ENCODE results near the gene SERHL2.

Gene SERHL2

GRCh38 chr22:42608136-42608822, 54.5 kb downstream of the SERHL2 start:
- no peak for DNase-seq (ENCODE audit: low spot score)

- DNase-seq (ENCODE audit: low spot score): no peak
Measured at GRCh38 chr22:42608823-42609361, 55.1 kb downstream of the SERHL2 start.

GRCh38 chr22:42610186-42610585, 56.4 kb downstream of the SERHL2 start:
- no peak for DNase-seq (ENCODE audit: low spot score)

- no peak for DNase-seq (ENCODE audit: low spot score)
Measured at GRCh38 chr22:42611051-42611450, 57.3 kb downstream of the SERHL2 start.

GRCh38 chr22:42612336-42612735, 58.6 kb downstream of the SERHL2 start:
- no peak for DNase-seq (ENCODE audit: low spot score)

- DNase-seq (ENCODE audit: low spot score): no peak
Measured at GRCh38 chr22:42613872-42614301, 60.1 kb downstream of the SERHL2 start.

GRCh38 chr22:42614312-42615091, 60.7 kb downstream of the SERHL2 start, which contains the start of gene POLDIP3:
TSS of gene POLDIP3 (minus strand) at chr22:42614883. CDS start at chr22:42614857, 26 bp downstream.
- peak; percentile 93 for DNase-seq (ENCODE audit: low spot score)

GRCh38 chr22:42615092-42615859, 61.5 kb downstream of the SERHL2 start:
- DNase-seq (ENCODE audit: low spot score): peak; percentile 88

- DNase-seq (ENCODE audit: low spot score): peak; percentile 42
Measured at GRCh38 chr22:42615860-42616175, 62.1 kb downstream of the SERHL2 start.

GRCh38 chr22:42617155-42617983, 63.6 kb downstream of the SERHL2 start:
- DNase-seq (ENCODE audit: low spot score): no peak

GRCh38 chr22:42619261-42620063, 65.7 kb downstream of the SERHL2 start:
- no peak for DNase-seq (ENCODE audit: low spot score)

GRCh38 chr22:42620084-42620483, 66.3 kb downstream of the SERHL2 start:
- DNase-seq (ENCODE audit: low spot score): no peak

GRCh38 chr22:42621505-42622002, 67.8 kb downstream of the SERHL2 start:
- peak; percentile 98 for DNase-seq (ENCODE audit: low spot score)

GRCh38 chr22:42622061-42622710, 68.4 kb downstream of the SERHL2 start:
- DNase-seq (ENCODE audit: low spot score): no peak

- no peak for DNase-seq (ENCODE audit: low spot score)
Measured at GRCh38 chr22:42623301-42623751, 69.6 kb downstream of the SERHL2 start.
